HuH-7 (cell line): ENCODE data around the gene EMD.
A peak's percentile ranks its signal among the peaks of the same experiment; 100 is the strongest.

Experiments
- DNase-seq: peaks from one replicate; pipeline ENCODE4 v3.0.0; 2011; ENCODE audit warnings: low spot score

Gene EMD

DNA sequence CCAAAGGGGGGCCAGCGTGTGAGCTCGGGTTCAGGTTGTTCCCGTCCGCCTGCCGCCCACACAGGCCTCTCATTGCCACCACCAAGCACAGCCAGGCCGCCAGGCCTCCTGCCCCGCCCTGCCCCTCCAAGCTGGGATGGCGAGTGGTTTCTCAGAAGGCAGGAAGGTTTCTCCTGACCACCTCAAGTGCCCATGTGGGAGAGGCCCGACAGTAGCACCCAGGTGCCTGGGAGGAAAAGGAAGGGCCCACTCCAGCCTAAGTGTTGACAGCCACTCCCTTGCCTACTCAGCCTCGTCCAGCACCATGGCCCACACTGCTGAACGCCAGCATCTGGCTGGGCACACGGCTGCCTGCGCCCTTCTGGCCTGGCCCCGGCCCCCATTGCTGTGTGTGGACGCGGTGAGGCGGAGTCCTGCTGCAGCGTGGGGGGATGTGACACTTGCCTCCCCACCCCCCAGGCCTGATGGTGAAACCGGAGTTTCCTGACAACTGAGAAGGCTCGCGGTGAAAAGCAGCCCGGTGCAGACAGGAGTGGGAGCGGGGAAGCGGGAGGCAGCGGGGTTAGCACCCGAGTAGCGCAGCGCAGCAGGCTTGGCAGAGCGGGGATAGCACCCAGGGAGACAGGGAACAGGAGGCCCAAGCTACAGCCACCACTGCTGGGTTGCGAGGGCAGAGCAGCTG is 23.9 kb upstream of the EMD start:
- no peak for DNase-seq

DNA sequence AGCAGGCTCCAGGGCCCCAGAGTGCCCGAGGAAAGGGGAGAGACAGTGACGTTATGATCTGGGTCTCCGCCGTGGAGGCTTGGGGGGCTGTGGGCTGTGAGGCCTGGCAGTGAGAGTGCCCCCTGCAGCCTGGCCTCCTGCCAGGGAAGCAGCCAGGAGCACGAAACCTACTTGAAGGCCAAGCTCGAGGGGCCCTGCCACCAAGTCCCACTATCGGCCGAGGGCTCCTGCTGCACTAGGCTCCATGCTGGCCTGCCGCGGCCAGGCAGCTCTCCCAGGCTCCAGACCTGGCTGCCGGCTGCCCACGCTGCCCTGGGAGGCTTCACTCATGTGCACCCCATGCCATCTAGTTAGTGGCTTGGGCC is 23.3 kb upstream of the EMD start:
- no peak for DNase-seq

DNA sequence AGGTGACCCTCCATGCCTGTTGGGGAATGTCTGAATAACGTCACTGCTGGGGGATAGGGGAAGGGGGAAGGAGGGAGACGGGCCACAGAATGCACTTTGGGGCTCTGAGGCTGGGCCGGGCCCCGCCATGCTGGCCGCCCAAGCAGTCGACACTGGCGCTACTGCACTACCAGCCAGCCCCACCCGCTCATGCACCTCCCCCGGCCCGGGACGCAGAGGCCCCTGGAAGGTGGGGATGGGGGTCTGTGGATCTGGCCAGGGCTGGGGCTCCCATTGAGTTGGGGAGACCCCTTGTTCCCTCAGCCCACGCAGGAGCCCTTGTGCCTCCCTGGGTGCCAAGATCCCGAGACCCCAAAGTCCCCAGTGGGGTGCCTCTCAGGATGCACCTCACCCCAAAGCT is 22.5 kb upstream of the EMD start:
- no peak for DNase-seq

DNA sequence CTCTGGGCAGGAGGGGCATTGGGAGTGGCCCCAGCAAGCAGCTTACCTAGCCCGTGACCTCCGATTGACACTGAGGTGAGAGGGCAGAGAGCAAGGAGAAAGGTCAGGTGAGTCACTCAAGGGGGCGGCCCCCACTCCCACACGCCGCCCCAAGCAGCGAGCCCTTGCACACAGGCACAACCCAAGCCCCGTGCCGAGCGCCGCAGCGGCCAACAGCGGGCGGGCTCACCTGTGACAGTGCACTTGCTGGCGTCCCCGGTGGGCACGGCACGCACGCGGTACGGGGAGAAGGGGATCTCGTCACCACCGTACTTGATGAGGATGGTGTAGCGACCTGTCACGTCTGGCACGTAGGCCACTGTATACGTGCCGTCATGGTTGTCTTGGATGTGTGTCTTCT is 21.9 kb upstream of the EMD start:
- no peak for DNase-seq

DNA sequence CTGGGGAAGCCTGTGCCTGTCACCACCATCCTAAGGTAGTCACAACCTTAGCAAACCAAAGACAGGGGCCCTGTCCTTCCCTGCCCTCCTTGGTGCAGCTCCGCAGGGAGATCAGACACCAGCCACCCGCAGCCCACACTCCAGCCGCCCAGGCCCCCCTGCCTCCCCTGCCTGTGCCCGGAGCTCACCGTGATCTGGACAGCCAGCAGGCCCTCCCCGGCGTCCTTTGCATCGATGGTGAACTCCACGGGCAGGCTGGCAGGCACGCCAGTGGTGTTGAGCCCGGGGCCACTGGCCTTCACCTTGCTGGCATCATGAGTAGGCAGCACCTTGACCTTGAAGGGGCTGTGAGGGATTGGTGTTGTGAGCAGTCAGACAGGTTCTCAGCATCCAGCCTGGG is 21.1 kb upstream of the EMD start:
- DNase-seq, result no peak

DNA sequence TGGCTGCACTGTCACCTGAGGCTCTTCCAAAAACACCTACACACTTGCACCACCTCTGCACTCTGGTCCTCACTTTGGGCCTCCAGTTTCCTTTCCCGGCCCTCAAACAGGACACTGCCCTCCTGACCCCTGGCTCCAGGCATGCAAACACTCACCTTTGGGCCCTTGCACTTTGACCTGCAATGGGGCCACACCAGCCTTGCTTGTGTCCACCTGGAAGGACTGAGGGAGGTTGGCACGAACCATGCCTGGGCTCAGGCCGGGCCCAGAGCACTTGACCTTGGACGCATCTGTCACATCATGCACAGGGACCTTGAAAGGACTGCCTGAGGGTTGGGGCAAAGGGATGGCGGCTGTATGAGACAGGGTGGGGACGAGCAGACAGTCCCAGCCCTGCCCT is 20.3 kb upstream of the EMD start:
- no peak for DNase-seq

DNA sequence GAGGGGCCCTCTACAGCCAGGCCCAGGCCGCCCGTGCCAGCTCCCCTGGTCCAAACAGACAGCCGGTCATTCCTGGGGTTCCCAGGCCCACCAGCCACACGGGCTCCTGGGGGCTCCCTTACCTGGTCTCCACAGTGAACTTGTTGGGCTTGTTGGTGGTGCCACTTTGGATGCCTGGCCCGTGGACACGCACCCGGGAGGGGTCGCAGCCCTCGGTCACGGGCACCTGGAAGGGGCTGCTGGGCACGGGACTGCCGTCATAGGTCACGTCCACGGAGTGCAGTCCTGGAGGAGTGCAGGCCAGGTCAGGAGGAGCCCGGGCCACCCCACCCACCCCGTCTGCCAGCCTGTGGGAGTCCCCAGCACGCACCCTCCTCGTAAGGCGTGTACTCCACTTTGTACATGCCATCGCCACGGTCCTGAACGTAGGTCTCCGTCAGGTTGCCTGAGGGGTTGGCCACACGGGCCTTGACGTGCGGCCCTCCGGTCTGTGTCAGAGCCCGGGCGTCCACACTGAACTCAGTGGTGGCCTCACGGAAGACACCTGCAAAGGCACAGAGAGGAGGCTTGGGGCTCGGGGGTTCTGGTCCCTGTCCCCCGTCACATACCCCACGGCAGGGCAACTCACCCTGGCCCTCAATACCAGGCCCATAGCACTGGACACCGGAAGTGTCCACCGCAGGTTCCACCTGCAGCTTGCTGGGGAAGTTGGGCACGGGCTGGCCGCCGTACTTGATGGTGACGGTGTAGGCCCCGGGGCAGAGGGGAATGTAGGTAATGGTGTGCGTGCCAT is 19.5 kb upstream of the EMD start:
- no peak for DNase-seq

DNA sequence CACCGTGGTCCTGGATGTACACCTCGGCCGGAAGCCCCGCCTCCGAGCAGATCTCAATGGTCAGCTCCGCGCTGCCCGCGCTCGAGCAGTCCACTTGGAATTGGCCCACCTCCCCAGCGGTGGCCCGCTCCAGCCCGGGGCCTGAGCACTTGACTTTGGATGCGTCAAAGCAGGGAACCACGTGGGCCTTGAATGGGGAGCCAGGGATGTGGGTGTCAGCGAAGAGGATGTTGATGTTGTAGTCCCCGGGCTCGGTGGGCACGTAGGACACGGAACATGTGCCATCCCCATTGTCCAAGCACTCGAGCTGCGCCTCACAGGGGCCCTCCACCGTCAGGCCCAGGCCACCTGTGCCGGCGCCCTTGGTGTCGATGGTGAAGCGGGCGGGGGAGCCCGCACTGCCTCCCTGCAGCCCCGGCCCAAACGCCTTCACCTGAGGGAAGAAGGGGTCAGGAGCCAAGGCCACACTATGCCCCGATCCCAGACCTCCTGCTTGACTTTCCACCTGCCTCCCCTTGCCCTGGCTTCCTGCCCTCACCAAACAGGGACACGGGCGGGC is 18.9 kb upstream of the EMD start:
- no peak for DNase-seq

DNA sequence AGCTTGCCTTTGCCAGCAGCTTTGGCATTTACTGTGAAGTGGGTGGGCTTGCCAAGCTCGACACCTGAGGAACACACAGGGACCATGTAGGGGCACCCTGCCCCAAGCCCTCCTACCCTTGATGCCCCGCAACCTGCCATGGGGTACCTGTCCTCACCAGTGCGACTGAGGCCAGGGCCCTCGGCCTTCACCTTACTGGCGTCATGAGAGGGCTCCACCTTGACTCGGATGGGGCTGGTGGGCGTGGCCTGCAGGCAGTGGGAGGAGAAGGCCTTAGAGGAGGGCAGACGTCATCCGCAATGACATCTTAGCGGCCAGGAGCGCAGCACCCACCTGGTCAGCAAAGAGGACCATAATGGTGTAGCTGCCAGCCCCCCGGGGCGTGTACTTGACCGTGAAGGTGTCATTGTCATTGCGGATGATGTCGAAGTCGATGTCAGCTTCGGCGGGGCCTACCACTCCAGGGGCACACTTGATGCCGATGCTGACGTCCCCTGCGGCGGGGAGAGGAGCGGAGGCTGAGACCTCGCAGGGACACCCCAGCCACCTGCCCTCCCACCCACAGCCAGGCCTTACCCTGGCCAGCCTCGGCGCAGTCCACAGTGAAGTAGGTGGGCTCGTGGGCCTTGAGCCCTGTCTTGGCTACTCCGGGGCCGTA is 16.9 kb upstream of the EMD start:
- DNase-seq, result no peak

DNA sequence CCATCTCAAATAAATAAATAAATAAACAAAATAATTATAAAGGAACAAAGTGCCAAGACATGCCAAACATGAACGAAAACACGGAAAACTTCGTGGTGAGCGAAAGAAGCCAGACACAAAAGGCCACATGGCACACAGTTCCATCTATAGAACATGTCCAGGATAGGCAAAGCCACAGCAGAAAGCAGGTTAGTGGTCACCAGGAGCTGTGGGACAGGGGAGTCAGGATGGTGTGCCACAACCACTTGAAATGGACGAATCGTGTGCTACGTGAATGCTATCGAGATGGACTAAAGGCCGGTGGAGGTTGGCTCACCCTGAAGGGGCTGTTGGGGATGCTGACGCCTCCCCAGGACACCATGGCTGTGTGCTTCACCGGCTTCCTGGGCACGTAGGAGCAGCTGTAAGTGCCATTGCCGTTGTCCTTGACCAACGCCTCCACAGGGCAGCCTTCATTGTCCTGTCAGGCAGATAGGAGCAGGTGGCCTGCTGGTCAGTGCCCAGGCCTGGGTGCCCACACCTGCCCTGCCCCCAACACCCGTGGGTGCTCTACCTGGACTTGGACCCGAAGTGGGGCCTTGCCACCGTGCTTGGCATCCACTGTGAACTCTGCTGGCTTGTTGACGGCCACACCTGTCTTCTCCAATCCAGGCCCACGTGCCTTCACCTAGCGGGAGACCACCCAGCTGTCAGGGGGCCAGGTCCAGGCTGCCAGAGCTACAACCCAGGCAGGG is 15.2 kb upstream of the EMD start:
- DNase-seq, result no peak

DNA sequence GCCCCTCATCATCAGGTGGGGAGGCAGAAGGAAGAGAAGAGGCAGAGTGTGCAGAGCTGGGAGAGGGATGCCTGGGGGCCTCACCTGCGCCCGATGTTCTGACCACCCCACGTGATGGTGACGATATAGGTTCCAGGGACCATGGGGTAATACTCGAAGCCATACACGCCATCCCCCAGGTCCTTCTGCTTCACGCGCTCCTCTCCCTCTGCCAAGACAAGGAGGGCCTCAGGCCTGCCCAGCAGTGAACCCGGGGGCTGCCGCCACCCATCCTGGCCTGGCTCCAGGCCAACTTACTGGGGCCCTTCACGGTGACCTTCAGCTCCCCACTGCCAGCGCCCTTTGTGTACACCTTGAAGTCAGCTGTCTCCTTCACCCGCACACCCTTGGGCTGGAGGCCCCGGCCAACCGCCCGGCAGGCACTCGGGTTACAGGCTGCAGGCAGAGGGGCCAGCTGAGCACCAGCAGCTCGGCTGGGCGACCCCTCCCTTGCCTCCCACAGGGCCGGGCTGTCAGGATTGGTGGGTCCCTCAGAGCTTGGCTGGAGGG is 14.0 kb upstream of the EMD start:
- no peak for DNase-seq

DNA sequence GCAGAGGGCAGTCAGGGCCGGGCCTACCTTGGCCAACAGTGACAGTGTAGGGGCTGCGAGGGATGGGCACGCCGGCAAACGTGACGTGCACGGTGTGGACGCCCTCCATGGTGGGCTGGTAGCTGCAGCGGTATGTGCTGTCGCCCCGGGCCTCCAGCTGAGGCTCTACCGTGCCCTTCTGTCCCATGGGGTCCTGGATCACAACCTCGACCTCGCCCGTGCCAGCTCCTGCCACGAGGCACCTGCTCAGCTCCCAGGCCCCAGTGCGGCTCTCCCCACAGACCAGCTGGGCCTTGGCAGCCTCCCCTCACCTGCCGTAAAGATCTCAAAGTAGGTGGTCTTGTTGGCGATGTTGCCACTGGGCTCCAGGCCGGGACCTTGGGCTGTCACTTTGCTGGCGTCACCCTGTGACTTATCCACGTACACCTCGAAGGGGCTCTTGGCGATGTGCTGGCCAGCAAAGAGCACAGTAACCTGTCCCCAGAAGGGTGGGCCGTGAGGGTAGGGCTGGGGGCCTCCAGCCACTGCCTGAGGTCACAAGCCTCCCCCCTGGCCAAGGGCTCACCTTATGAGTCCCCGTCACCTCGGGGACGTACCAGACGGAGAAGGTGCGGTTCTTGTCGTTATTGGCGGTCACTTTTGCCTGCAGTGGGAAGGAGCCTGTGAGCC is 13.0 kb upstream of the EMD start:
- no peak for DNase-seq

DNA sequence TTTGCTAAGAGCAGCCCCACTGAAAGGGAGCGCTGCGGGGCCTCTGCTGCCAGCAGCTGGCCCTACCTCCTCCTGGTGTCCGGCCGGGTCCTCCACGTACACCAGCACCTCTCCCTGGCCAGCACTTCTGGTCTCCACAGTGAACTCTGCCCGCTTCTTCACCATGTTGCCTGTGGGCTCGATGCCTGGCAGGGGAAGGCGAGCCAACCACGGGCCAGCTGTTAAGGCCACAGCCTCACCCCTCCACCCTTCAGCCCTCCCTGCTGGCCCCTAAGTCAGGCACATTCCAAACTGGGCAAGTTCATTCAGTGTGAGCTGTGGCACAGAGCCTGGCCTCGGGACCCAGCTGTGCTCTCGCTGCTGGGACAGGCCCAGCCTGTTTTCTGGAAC is 12.4 kb upstream of the EMD start:
- DNase-seq, result no peak

DNA sequence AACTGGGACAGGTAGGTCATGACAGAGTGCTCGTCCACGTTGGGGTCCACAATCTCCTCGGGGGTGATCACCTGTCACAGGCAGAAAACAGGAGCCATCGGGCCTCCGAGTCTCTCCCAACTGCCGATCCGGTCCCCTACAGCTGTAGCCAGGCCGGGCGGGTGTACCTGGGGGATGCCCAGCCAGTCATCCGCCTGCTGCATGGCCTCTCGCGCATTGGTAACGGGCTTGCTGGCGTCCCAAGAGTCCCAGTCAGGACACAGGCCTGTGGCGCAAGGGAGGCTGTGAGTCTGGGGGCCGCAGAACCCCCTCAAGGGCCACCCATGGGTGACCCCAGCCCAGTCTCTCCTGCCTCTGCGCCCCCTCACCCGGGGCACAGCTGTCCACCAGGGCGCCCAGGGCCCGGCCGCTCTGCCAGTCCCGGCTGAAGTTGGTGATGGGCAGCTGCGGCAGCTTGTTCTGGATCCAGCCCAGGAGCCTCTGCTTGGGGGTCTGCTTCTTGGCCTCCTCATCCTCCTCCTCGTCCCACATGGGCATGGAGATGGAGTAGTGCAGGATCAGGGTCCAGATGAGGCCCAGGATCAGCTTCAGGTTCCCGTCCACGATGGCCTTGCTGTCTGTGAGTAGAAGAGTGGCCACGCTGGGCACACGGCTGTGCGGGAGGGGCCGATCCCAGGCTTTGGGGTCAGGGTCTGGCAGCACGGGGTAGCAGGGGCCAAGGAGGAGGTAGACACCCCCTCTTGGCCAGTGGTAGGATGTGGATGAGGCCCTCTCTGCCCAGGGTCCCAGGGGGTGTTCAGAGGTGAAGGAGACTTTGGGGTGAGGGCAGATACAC is 11.4 kb upstream of the EMD start:
- DNase-seq, result no peak

DNA sequence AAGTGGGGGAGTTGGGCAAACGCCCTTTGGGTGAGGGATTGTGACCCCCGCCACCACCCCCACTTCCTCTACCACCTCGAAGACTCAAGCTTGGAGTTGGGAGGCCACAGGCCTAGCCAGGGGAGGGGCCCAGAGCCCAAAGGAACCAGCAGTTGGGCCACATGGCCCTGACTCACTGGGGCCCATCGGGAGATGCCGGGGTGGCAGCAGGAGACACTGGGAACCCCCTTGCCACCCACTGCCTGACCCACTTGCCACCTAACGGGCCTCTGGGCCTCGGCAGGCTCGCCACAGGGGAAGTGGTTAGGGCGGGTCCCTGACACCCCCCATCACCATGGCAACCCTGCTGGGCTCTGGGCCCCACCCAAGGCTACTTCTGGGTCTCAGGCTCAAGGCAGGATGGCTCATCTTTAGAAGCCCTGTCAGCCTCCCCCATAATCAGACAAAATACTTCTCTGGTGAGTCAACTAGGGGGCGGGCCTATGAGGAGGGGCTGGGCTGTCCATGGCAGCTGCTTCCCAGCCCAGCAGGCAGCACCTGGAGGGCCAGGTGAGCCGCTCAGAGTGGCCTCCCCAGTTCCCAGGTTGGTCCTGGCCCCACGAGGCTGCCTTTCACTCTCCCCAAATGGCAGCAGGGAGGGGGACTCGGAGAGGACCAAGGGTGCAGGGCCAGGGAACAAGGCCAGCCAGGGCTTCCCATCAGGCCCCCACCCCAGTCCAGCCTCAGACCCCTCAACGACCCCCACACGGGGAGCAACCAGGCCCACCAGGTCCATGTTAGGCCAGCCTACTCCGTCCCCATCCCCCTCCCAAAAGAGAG is 10.3 kb upstream of the EMD start:
- peak; percentile 43 for DNase-seq

DNA sequence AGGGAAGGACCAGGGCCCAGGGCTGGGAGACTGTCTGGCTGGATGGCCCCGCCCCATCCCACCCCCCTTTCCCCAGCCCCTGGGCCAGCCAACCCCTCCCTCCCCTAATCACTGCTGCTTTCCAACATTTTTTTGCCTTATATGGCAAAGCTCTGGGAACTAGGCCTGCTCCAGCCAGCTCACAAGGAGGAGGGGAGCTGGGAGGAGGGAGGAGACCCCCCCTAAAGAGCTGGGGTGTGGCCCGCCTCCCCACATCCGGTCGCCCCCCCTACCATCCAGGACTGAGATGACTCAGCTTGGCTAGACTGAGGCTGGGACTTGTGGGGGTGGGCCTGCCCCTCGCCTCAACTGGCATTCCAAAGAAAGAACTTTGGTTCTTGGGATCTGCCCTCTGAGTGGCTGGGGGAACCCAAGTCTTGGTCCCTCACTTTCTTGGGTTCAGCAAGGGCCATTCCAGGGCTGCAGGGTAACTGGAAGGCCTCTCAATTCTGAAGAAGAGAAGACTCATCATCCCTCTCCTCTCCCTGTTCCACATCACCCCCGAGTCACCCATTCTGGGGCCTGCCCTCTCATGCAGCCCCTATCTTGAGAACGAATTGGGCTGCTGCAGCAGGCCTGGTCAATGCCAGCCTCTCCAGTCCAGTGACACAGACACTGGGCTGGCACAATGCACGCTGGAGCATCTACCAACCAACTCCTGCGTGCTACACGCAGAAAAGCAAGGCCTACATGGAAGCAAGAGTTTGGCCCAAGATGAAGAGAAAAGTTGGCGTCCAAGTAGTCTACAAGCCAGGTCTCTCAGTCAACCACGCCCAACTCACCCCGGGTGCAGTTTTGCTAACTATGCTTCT is 9.4 kb upstream of the EMD start:
- peak; percentile 33 for DNase-seq

DNA sequence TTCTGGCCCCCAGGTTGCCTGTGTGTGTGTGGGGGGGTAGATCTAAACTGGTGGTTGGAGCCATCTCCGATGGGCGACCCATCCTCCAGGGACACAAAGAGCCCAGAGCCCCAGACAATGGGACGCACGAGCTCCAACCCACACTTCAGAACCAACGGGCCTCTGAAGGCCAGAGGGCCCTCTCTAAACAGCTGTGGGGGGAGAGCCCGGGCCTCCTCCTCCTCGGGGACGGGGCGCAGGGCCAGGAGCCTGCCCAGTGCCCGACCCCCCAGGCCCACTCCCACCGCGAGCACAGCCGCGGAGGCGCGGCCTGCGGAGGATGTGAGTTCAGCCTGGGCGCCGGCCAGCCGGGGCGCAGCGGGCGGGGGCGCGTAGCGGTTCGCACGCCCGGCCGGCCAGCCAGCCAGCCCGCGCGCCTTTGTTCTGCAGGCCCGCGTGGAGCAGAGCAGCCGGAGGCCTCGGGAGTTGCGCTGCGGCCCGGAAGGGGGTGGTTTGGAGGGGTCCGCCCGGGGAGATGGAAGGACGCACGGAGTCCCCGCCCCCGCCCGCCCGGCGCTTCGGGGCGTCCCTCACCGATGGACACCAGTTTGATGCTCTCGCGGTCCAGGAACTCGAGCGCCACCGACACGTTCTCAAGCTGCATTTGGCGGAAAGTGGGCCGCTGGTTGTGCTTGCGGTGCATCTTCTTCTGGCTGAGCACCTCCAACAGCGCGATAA is 8.6 kb upstream of the EMD start:
- peak; percentile 15 for DNase-seq
